Liver (tissue), 9 donors: ENCODE data around the gene GBA2. TPM values are rescaled to one million over a fixed set of nuclear protein-coding genes. Genes with fewer than 3 reads are reported as not detected.

Experiments used
- DNase-seq: peaks from one replicate; pipeline ENCODE4 v3.0.0-alpha.2; 2017; ENCODE audit warnings: low spot score
- H3K27ac ChIP-seq, 2 donors: one replicate each; pipeline ENCODE4 v1.7.0; 2013; ENCODE audit warnings: inconsistent platforms in 2 of 2, low read length in 2 of 2, control low read depth in 1 of 2, low read depth in 1 of 2, mild to moderate bottlenecking in 1 of 2
- H3K27me3 ChIP-seq, 4 donors: one replicate each; pipeline versions ENCODE4 v1.6.1 to v1.7.0; 2013; ENCODE audit warnings: low read length in 3 of 4, inconsistent platforms in 1 of 4, mild to moderate bottlenecking in 1 of 4, moderate library complexity in 1 of 4; ENCODE audit not compliant: control insufficient read depth in 4 of 4, insufficient read depth in 4 of 4
- H3K36me3 ChIP-seq, 4 donors: one replicate each; pipeline versions ENCODE4 v1.6.1 to v1.7.0; 2013; ENCODE audit warnings: low read length in 3 of 4, mild to moderate bottlenecking in 3 of 4, low read depth in 1 of 4, moderate library complexity in 1 of 4; ENCODE audit not compliant: control insufficient read depth in 4 of 4, insufficient read depth in 3 of 4
- H3K4me1 ChIP-seq, 4 donors: one replicate each; pipeline versions ENCODE4 v1.6.1 to v1.7.0; 2013; ENCODE audit warnings: low read length in 3 of 4, mild to moderate bottlenecking in 3 of 4, moderate library complexity in 1 of 4; ENCODE audit not compliant: control insufficient read depth in 4 of 4, insufficient read depth in 4 of 4
- H3K4me3 ChIP-seq, 3 donors: one replicate each; pipeline versions ENCODE4 v1.6.1 to v1.7.0; 2013; ENCODE audit warnings: low read length in 3 of 3, control low read depth in 1 of 3, low read depth in 1 of 3, mild to moderate bottlenecking in 1 of 3
- H3K9ac ChIP-seq, 2 donors: one replicate each; pipeline ENCODE4 v1.7.0; 2013; ENCODE audit warnings: low read length in 2 of 2, mild to moderate bottlenecking in 2 of 2, moderate library complexity in 2 of 2, control low read depth in 1 of 2, low read depth in 1 of 2
- H3K9me3 ChIP-seq, 4 donors: one replicate each; pipeline versions ENCODE4 v1.6.1 to v1.7.0; 2013; ENCODE audit warnings: low read length in 3 of 4; ENCODE audit not compliant: control insufficient read depth in 4 of 4
- FOXA1 ChIP-seq: IDR thresholded peaks from 2 replicates; pipeline ENCODE4 v1.6.1; 2016; ENCODE audit warnings: antibody characterized with exemption
- FOXA2 ChIP-seq: IDR thresholded peaks from 2 replicates; pipeline ENCODE4 v1.6.1; 2016; ENCODE audit warnings: antibody characterized with exemption
- HNF4A ChIP-seq, 2 donors: conservative IDR thresholded peaks; 2 replicates each; pipeline ENCODE4 v1.6.1; 2016; ENCODE audit warnings: antibody characterized with exemption in 2 of 2, mild to moderate bottlenecking in 2 of 2
- HNF4G ChIP-seq: IDR thresholded peaks from 2 replicates; pipeline ENCODE4 v1.6.1; 2016; ENCODE audit warnings: antibody characterized with exemption
- JUND ChIP-seq, 2 donors: IDR thresholded peaks; 2 replicates each; pipeline ENCODE4 v1.6.1; 2016; ENCODE audit warnings: antibody characterized with exemption in 2 of 2
- NR2F2 ChIP-seq: IDR thresholded peaks from 2 replicates; pipeline ENCODE4 v1.6.1; 2016; ENCODE audit warnings: antibody characterized with exemption
- RAD21 ChIP-seq, 2 donors: IDR thresholded peaks; 2 replicates each; pipeline ENCODE4 v1.6.1; 2016; ENCODE audit warnings: antibody characterized with exemption in 2 of 2, mild to moderate bottlenecking in 2 of 2
- RXRA ChIP-seq, 2 donors: IDR thresholded peaks; 2 replicates each; pipeline ENCODE4 v1.6.1; 2017 to 2018; ENCODE audit warnings: antibody characterized with exemption in 2 of 2, mild to moderate bottlenecking in 1 of 2
- SP1 ChIP-seq: IDR thresholded peaks from 2 replicates; pipeline ENCODE4 v1.6.1; 2018; ENCODE audit warnings: antibody characterized with exemption, mild to moderate bottlenecking
- TAF1 ChIP-seq: conservative IDR thresholded peaks from 2 replicates; pipeline ENCODE4 v1.6.1; 2016; ENCODE audit warnings: antibody characterized with exemption, mild to moderate bottlenecking
- YY1 ChIP-seq: IDR thresholded peaks from 2 replicates; pipeline ENCODE4 v1.6.1; 2016; ENCODE audit warnings: antibody characterized with exemption, mild to moderate bottlenecking
- WGBS: extraction: QIAGEN DNeasy Blood & Tissue Kit; methylation state at CpG from one replicate; pipeline ENCODE4 v1.1.7; 2013; 5-methylcytosine and 5-hydroxymethylcytosine counted together
- polyA plus RNA-seq, 2 donors: library from polyadenylated mRNA; stranded (reverse) in 1 of 2; unstranded in 1 of 2; fragments of 200-250 nt in 1 of 2; fragments of >200 nt in 1 of 2; fragmentation: Nextera tagmentation in 1 of 2; extraction: Ambion mirVana in 1 of 2; gene quantifications; one replicate each; pipeline versions ENCODE4 v1.2.1 to v1.2.3, GENCODE V29; 2013 to 2015
- total RNA-seq, 2 donors: library from RNA; depleted of rRNA; stranded (reverse); fragments of >200 nt; gene quantifications; one replicate each; pipeline ENCODE4 v1.2.3, GENCODE V29; 2014
- TF ChIP-seq, protein P1 (sequence below): IDR thresholded peaks from 2 replicates; pipeline ENCODE4 v1.6.1; 2016; ENCODE audit warnings: antibody characterized with exemption, mild to moderate bottlenecking
- TF ChIP-seq, protein P2 (sequence below): fragments of 150-350 bp; IDR thresholded peaks from 2 replicates; pipeline ENCODE4 v1.5.1; 2017; ENCODE audit warnings: improper control_type of control experiment, low read depth, low read length; ENCODE audit not compliant: missing input control
- TF ChIP-seq, protein P3 (sequence below): IDR thresholded peaks from 2 replicates; pipeline ENCODE4 v1.6.1; 2016; ENCODE audit warnings: antibody characterized with exemption
- TF ChIP-seq, protein P4 (sequence below): IDR thresholded peaks from 2 replicates; pipeline ENCODE4 v1.6.1; 2016; ENCODE audit warnings: antibody characterized with exemption
- TF ChIP-seq, protein P5 (sequence below): IDR thresholded peaks from 2 replicates; pipeline ENCODE4 v1.6.1; 2016; ENCODE audit warnings: antibody characterized with exemption
- donor health status: healthy.
- donor health status: healthy.
- donor health status: healthy.
- donor health status: healthy.
- donor health status: healthy.

The GBA2 gene
- total and polyA plus RNA-seq, 4 donors = 24.1 to 65.3 (median 25.8) TPM

DNA sequence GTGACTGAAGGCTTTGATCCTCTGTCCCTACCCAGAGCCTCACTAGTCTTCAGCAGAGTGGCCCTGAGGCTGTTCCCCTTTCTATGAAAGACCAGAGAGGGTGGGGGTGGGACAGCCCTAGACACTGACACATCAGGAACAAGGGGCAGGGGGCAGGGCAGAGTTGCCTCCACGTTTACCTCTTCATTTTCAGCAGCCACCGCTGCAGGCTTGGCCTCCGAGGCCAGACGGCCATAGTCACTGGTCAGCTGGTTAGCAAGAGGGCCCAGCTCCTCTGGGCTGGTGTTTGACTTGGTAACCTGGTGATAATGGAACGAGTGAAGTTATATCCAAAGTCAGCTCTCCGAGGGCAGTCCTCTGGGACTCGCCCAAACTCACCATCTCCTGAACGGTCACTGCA is 43.7 kb downstream of the GBA2 start:
- no peak for TF ChIP-seq HNF4A (conservative IDR thresholded peaks at IDR 0.05)
- TF ChIP-seq, protein P1, sequence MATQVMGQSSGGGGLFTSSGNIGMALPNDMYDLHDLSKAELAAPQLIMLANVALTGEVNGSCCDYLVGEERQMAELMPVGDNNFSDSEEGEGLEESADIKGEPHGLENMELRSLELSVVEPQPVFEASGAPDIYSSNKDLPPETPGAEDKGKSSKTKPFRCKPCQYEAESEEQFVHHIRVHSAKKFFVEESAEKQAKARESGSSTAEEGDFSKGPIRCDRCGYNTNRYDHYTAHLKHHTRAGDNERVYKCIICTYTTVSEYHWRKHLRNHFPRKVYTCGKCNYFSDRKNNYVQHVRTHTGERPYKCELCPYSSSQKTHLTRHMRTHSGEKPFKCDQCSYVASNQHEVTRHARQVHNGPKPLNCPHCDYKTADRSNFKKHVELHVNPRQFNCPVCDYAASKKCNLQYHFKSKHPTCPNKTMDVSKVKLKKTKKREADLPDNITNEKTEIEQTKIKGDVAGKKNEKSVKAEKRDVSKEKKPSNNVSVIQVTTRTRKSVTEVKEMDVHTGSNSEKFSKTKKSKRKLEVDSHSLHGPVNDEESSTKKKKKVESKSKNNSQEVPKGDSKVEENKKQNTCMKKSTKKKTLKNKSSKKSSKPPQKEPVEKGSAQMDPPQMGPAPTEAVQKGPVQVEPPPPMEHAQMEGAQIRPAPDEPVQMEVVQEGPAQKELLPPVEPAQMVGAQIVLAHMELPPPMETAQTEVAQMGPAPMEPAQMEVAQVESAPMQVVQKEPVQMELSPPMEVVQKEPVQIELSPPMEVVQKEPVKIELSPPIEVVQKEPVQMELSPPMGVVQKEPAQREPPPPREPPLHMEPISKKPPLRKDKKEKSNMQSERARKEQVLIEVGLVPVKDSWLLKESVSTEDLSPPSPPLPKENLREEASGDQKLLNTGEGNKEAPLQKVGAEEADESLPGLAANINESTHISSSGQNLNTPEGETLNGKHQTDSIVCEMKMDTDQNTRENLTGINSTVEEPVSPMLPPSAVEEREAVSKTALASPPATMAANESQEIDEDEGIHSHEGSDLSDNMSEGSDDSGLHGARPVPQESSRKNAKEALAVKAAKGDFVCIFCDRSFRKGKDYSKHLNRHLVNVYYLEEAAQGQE = no peak
- no peak for TF ChIP-seq TAF1
- TF ChIP-seq NR2F2 = no peak
- TF ChIP-seq, protein P2, sequence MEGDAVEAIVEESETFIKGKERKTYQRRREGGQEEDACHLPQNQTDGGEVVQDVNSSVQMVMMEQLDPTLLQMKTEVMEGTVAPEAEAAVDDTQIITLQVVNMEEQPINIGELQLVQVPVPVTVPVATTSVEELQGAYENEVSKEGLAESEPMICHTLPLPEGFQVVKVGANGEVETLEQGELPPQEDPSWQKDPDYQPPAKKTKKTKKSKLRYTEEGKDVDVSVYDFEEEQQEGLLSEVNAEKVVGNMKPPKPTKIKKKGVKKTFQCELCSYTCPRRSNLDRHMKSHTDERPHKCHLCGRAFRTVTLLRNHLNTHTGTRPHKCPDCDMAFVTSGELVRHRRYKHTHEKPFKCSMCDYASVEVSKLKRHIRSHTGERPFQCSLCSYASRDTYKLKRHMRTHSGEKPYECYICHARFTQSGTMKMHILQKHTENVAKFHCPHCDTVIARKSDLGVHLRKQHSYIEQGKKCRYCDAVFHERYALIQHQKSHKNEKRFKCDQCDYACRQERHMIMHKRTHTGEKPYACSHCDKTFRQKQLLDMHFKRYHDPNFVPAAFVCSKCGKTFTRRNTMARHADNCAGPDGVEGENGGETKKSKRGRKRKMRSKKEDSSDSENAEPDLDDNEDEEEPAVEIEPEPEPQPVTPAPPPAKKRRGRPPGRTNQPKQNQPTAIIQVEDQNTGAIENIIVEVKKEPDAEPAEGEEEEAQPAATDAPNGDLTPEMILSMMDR = no peak
- TF ChIP-seq, protein P3, sequence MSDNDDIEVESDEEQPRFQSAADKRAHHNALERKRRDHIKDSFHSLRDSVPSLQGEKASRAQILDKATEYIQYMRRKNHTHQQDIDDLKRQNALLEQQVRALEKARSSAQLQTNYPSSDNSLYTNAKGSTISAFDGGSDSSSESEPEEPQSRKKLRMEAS = no peak
- TF ChIP-seq, protein P4, sequence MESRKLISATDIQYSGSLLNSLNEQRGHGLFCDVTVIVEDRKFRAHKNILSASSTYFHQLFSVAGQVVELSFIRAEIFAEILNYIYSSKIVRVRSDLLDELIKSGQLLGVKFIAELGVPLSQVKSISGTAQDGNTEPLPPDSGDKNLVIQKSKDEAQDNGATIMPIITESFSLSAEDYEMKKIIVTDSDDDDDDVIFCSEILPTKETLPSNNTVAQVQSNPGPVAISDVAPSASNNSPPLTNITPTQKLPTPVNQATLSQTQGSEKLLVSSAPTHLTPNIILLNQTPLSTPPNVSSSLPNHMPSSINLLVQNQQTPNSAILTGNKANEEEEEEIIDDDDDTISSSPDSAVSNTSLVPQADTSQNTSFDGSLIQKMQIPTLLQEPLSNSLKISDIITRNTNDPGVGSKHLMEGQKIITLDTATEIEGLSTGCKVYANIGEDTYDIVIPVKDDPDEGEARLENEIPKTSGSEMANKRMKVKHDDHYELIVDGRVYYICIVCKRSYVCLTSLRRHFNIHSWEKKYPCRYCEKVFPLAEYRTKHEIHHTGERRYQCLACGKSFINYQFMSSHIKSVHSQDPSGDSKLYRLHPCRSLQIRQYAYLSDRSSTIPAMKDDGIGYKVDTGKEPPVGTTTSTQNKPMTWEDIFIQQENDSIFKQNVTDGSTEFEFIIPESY = no peak
- TF ChIP-seq, protein P5, sequence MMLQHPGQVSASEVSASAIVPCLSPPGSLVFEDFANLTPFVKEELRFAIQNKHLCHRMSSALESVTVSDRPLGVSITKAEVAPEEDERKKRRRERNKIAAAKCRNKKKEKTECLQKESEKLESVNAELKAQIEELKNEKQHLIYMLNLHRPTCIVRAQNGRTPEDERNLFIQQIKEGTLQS = no peak
- no peak for TF ChIP-seq FOXA2
- TF ChIP-seq JUND (IDR thresholded peaks at IDR 0.05) = no peak
- TF ChIP-seq RXRA (IDR thresholded peaks at IDR 0.05) = no peak
- no peak for TF ChIP-seq HNF4G
- TF ChIP-seq FOXA1 = no peak
- no peak for DNase-seq

DNA sequence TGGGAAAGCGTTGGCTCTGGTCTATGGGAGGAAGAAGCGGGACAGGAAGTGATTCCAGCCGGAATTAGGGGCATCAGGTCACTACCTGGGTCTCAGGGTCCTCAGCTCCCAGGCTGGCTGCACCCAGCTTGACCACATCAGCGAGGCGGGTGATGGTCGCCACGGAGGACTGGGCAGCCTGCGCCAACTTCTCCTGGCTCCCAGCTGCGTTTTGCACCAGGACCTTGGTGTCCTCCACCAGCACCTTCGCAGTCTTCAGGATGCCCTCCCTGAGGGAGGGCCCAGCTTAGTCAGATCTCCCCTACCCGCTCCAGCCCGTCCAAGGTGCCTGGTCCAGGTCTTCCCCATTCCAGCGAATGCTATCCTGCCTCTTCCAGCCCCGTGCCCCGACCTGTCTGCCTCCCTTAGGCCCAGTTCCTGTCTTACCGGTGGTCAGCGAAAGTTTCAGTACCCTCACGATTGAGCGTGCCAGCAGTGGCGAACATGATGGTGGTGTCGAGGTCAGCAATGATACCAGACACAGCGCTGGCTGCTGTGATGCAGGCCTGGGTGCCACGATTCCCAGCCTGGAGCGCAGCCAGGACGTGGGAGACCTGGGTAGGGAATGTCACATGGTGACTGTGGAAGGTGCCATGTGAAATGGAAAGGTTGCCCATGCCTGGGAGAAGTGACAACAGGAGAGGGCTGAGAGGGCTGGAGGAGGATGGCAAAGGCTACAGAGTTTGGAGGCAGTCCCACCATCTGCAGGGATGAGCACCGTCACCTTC is 44.9 kb downstream of the GBA2 start:
- no peak for DNase-seq
- H3K9me3 ChIP-seq = no peaks in the 10 kb centered on the region
- 95% methylated on average over 26 of the region's 26 CpGs for WGBS

More for the DNA sequence above, 43.7 kb downstream of the GBA2 start:
- Histone ChIP-seq H3K4me3 (no peak overlapping the region), H3K9ac (no peak overlapping the region), H3K27me3 (no peaks in the 10 kb centered on the region), H3K36me3 (peaks cover 42 to 92% (median 88%) of the 10 kb centered on the region in 4 donors), H3K4me1 (no peaks in the 10 kb centered on the region), H3K27ac (no peak overlapping the region), H3K9me3 (no peaks in the 10 kb centered on the region)
- WGBS = 90% methylated on average over 8 of the region's 8 CpGs

More for the DNA sequence above, 44.9 kb downstream of the GBA2 start:
- no peak overlapping the region for H3K9ac ChIP-seq
- peaks cover 51 to 97% (median 95%) of the 10 kb centered on the region in 4 donors for H3K36me3 ChIP-seq
- no peaks in the 10 kb centered on the region for H3K4me1 ChIP-seq
- H3K4me3 ChIP-seq = no peak overlapping the region
- H3K27ac ChIP-seq = no peak overlapping the region
- no peaks in the 10 kb centered on the region for H3K27me3 ChIP-seq
- TF ChIP-seq, protein P2 = no peak
- no peak for TF ChIP-seq RAD21 (IDR thresholded peaks at IDR 0.05)
- TF ChIP-seq JUND (IDR thresholded peaks at IDR 0.05) = no peak
- TF ChIP-seq, protein P1 = no peak
- TF ChIP-seq SP1 = no peak
- no peak for TF ChIP-seq YY1
- no peak for TF ChIP-seq RXRA (IDR thresholded peaks at IDR 0.05)
- TF ChIP-seq NR2F2 = no peak
- no peak for TF ChIP-seq FOXA2
